HG03066 (cell line): Measurements from ENCODE around the gene SLIT1.

Experiments used
- ATAC-seq: cut with Tn5 transposase; IDR thresholded peaks from one replicate; pipeline ENCODE4 v1.9.1; 2021; ENCODE audit warnings: low read depth; ENCODE audit not compliant: unreplicated experiment

SLIT1 gene

GRCh38 chr10:97069026-97069425, 116.7 kb downstream of the SLIT1 start:
- no peak for ATAC-seq

DNA sequence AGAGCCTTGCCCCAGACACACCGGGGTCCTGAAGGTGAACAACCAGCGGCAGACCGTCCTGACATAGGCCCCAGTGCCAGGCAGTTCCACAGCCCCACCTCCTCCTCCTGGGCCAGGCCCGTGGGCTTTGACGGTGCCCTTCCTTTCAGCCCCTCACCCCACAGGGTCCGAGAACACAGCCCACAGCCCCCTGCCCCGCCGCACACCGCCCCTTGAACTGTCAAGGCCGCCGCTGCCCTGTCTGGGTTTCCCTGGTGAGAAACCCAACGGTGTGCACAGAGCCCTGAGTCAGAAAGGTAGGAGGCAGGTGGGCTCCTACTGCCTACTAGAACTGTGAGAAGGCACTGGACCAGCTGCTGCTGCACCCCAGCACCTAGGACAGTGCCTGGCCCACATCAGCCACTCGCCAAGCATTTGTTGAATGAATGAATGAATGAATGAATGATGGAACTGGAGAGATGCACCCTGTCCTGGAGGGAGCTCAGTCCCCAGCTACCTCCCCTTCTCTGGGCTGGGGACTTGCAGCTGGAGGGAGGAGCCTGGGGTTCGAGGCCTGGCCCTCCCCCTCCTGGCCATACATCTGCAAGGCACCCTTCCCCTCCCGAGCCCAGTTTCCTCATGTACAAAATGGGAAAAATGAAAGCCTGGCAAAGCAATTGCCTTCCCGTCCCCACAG, 117.9 kb downstream of the SLIT1 start:
- ATAC-seq, result no peak

GRCh38 chr10:97066877-97067555, 118.7 kb downstream of the SLIT1 start:
- ATAC-seq, result no peak

GRCh38 chr10:97065686-97066660, 119.8 kb downstream of the SLIT1 start:
- no peak for ATAC-seq

- no peak for ATAC-seq
These were observed 120.6 kb downstream of the SLIT1 start for GRCh38 chr10:97065128-97065527.

DNA sequence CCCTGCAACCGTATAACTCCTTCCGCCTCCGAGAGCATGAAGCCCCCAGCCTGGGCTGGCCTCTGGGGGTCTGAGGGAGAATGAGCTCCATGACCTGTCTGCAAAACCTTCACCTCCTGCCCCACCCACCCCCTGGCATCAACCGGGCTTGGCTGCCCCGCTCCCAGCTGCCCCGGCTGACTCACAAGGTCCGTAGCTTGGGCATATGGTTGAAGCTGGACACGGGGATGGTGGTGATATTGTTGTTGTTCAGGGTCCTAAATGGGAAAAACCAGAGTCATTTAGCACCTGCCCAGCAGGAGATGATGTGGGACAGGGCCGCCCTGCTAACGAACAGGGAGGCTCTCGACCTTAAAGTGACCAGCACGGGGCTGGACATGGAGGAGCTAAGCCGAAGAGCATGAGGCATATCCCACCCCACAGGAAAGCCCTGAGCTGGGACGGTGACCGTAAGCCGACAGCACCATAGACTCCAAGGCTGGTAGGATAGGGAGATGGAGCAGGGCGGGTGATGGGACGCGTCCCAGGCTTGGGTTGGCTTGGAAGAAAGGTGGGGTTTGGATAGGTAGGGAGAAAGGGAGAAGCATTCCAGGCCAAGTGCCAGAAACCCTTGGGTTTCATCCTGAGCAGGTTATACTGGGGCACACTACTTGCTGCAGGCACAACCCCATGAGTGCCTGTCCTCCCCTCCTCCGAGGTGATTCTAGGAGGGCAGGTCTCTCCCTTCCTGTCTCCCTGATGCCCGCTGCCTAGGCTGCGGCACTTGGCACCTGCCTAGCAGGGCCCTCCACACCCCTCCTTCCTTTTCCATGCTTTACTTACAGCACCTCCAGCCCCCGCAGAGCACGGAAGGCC, 121.5 kb downstream of the SLIT1 start:
- no peak for ATAC-seq

GRCh38 chr10:97063271-97063982, 122.3 kb downstream of the SLIT1 start:
- no peak for ATAC-seq

GRCh38 chr10:97062456-97062855, 123.3 kb downstream of the SLIT1 start:
- ATAC-seq, result no peak

DNA sequence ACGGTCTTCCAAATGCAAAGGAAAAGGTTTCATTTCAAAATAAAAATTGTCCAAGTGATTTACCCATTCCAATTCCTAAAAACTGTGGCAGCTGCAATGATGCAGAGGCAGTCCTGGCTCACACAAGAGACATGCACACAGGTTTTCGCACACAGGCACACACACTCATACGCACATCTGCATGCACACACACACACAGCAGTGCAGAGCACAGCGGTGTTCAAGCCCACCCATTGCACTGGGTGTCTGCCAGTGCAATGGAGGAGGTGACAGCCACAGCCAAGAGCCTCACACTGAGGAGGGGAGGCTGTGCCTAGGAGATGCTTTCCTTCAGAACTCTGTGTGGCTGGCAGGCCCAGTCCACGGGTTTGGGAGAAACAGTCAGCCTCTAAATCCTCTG, 123.7 kb downstream of the SLIT1 start:
- no peak for ATAC-seq

DNA sequence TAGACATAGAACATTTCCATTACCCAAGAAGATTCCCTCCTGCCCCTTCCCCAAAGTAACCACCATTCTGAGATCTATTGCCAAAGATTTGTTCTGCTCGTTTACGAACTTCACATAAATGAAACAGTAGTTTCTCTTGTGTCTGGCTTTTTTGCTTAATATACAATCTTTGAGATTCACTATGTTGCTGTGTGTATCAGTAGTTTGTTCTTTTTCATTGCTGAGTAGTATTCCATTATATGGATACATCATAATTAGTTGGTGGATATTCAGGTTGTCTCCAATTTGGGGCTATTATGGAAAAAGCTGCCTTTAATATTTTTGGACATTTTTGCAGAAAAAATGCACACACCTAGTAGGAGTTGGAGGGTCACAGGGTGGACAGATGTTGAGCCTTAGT, 124.3 kb downstream of the SLIT1 start:
- ATAC-seq, result no peak

DNA sequence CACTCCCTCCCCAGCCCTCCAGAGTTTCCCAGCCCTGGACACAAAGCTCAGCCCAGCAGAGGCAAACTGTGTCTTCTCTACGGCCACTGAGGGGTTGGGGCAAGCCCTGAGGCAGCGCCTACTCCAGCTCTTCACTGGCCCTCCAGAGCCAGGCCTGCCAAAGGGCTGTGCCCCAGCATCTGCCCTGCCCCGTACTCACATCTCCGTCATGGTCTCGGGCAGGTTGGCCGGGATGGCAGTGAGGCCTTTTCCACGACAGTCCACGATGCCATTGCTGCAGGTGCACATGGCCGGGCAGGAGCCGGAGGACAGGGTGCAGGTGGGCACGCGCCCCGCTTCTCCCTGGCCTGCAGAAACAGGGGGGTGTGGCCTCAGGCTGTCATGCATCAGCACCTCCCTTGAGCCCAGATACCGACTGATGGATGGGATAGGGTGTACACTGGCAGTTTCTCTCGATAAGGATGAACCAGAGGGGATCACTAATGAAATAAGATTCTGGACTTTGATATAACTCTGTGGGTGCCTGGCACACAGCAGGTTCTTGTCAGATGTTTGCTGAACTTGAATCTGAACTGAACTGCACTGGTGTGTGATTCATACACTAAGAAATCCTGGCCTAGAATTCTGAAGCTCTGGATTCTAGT, 125.2 kb downstream of the SLIT1 start:
- no peak for ATAC-seq

DNA sequence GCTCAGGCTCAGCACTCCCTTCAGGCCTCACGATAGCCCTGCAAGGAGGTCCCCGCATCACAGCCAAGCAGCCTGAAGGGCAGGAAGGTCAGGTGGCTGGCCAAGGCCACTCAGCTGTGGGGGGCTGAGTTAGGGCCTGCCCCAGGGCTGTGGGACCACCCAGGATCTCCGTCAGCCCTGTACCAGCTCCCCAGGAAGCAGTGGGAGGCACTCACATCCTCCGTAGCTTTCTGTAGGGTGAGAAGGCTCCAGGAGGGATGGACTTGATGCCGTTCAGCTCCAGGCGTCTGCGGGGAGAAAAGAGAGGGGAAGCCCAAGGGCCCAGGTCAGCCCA, 125.9 kb downstream of the SLIT1 start:
- ATAC-seq, result no peak

- ATAC-seq, result no peak
These were observed 126.5 kb downstream of the SLIT1 start for GRCh38 chr10:97059006-97059871.

DNA sequence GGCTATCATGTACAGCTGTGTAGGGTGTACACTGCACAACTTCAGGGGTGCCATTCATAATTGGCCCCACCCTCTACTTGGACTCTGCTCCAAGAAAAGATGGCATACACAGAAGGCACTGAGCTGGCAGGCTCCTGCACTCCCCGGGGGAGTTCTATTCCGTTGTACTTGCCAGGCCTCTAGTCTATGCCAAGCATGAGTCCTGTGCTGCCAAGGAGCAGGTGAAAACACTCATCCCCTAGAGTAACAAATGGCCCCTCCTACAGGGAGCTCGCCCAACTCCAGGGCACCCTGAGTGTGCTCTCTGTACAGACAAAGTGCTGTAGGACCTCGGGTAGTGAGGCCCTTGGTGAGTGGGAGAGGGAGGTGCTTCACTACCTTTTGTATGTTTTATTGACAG, 127.2 kb downstream of the SLIT1 start:
- no peak for ATAC-seq

GRCh38 chr10:97057491-97058235, 128.1 kb downstream of the SLIT1 start:
- ATAC-seq, result no peak

- ATAC-seq, result no peak
These were observed 129.6 kb downstream of the SLIT1 start for GRCh38 chr10:97056003-97056630.

DNA sequence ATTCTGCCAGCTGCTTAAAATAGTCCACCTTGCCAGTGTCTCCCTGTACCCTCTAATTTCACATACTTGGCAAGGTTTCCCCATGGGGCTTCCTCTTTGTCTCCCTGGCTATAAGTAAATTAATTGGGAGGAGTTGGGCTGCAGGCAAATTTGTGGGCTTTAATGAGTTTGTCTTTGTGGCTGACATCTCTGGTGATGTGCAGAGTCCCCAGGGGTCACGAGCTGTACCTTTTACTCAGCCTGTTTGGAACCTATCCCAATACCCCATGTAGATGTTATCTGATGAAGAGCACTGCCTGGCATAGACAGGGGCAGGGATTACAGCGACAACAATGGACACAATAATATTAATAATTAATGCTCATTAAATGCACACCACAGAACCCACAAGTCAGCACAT, 132.5 kb downstream of the SLIT1 start:
- no peak for ATAC-seq
